ENCODE results near the gene RFESD. TPM values are rescaled to one million over a fixed set of nuclear protein-coding genes. Genes with fewer than 3 reads are reported as not detected.

The RFESD gene
- total and polyA plus RNA-seq, 2 of the 13 experiments (the other 11 are each of a cell fraction or from before 2014, with no cell fraction given) = 1.1 to 2.2 TPM

GRCh38 chr5:95707055-95707454 lies 60.5 kb downstream of the RFESD start:
- H3K27me3 ChIP-seq (ENCODE audit: control insufficient read depth in 1 of 2, insufficient read depth in 2 of 2, low read length in 2 of 2) = no peaks in the 10 kb centered on the region
- no peak overlapping the region for H2AFZ ChIP-seq (ENCODE audit: low read length)
- H3K27ac ChIP-seq (ENCODE audit: extremely low read length, insufficient read depth, low read length) = no peak overlapping the region
- no peak overlapping the region for H3K4me3 ChIP-seq (replicated peaks in 1 of 3; ENCODE audit: insufficient read depth in 1 of 3, low read depth in 2 of 3, low read length in 3 of 3)
- POLR2A ChIA-PET = no interaction called here
- BruUV-seq (replicated peaks) = no TSS peak
- H3K36me3 ChIP-seq (replicated peaks in 1 of 2; ENCODE audit: control insufficient read depth in 1 of 2, insufficient read depth in 2 of 2, low read length in 2 of 2) = no peaks in the 10 kb centered on the region
- no peak for DNase-seq (ENCODE audit: low spot score)
- H3K9me3 ChIP-seq (ENCODE audit: low read length) = no peaks in the 10 kb centered on the region
- no peak for TF ChIP-seq TCF12 (IDR thresholded peaks at IDR 0.05)
- TF ChIP-seq TCF12 (CRISPR knock-in tag; IDR thresholded peaks at IDR 0.05) = no peak
- in situ Hi-C loops (cut with HindIII; ENCODE audit: extremely low pct_ligation_motif_present, low pct_unique_long_range_greater_than_20kb) (no loop called here), intact Hi-C loops (cut with micrococcal nuclease; ENCODE audit: unreplicated experiment) (no loop called here)
- H3K4me2 ChIP-seq (ENCODE audit: low read depth, low read length) = no peak overlapping the region
- WGBS (ENCODE audit: low lambda C conversion rate) = 78% methylated on average over 9 of the region's 9 CpGs
- H3K9ac ChIP-seq (ENCODE audit: insufficient read depth, low read depth, low read length) = no peak overlapping the region
- H3K4me1 ChIP-seq (ENCODE audit: insufficient read depth, low read length) = peaks cover 17% of the 10 kb centered on the region
- no peaks in the 10 kb centered on the region for H4K20me1 ChIP-seq (ENCODE audit: insufficient read depth, low read length)
- H3K79me2 ChIP-seq (ENCODE audit: insufficient read depth, low read length) = no peaks in the 10 kb centered on the region
- FAIRE-seq = no peak
- ATAC-seq = no peak
- CTCF ChIA-PET (ENCODE audit: low intra/inter-chr PET ratio, low total read pairs) = no interaction called here

Other genes with a start within 250 kb of the RFESD start
- gene SKIC3, start 91.8 kb upstream of the RFESD start, total RNA-seq (2016; rRNA removed; fragmentation: Illumina TruSeq; extraction: Trizol) = 61.5 and 86.9 TPM in 2 replicates
- 34.3 and 36.9 TPM in 2 replicates for gene SKIC3, start 91.8 kb upstream of the RFESD start, polyA plus RNA-seq (2011; rRNA removed)
- 5.9 and 7.9 TPM in 2 replicates for gene ARSK, start 91.7 kb upstream of the RFESD start, total RNA-seq (2016; rRNA removed; fragmentation: Illumina TruSeq; extraction: Trizol)
- 6.0 and 7.9 TPM in 2 replicates for gene ARSK, start 91.7 kb upstream of the RFESD start, polyA plus RNA-seq (2011; rRNA removed)
- not detected in 2 replicates for gene GPR150, start 26.7 kb upstream of the RFESD start, total RNA-seq (2016; rRNA removed; fragmentation: Illumina TruSeq; extraction: Trizol)
- gene GPR150, start 26.7 kb upstream of the RFESD start, polyA plus RNA-seq (2011; rRNA removed) = 0.03 TPM in 1 of 2 replicates, not detected in the other
- gene SPATA9, start 36.2 kb downstream of the RFESD start, total RNA-seq (2016; rRNA removed; fragmentation: Illumina TruSeq; extraction: Trizol) = not detected in 2 replicates
- not detected in 2 replicates for gene SPATA9, start 36.2 kb downstream of the RFESD start, polyA plus RNA-seq (2011; rRNA removed)
- gene RHOBTB3, start 84.6 kb downstream of the RFESD start, total RNA-seq (2016; rRNA removed; fragmentation: Illumina TruSeq; extraction: Trizol) = 35.4 and 39.6 TPM in 2 replicates
- gene RHOBTB3, start 84.6 kb downstream of the RFESD start, polyA plus RNA-seq (2011; rRNA removed) = 27.8 and 31.6 TPM in 2 replicates
- gene GLRX, start 175.9 kb downstream of the RFESD start, total RNA-seq (2016; rRNA removed; fragmentation: Illumina TruSeq; extraction: Trizol) = 63.8 and 71.9 TPM in 2 replicates
- gene GLRX, start 175.9 kb downstream of the RFESD start, polyA plus RNA-seq (2011; rRNA removed) = 499 and 615 TPM in 2 replicates